Stomach (tissue), 9 donors: ENCODE measurements around the gene GPATCH2. TPM values are rescaled to one million over a fixed set of nuclear protein-coding genes. Genes with fewer than 3 reads are reported as not detected.
A peak's percentile ranks its signal among the peaks of the same experiment; 100 is the strongest.

Experiments
- DNase-seq, 2 donors: peaks; one replicate each; pipeline versions ENCODE4 v3.0.0 to v3.0.0-alpha.2; 2013 to 2019
- H3K27ac ChIP-seq, 5 donors: fragments of 200-600 bp in 4 of 5; sonication (generic) in 4 of 5; one replicate each; pipeline ENCODE4 v1.5.1; 2013 to 2019; ENCODE audit warnings: mild to moderate bottlenecking in 1 of 5, moderate library complexity in 1 of 5
- H3K27me3 ChIP-seq, 3 donors: fragments of 200-600 bp; sonication (generic); one replicate each; pipeline ENCODE4 v1.5.1; 2017 to 2019; ENCODE audit warnings: mixed run types in 1 of 3
- H3K36me3 ChIP-seq, 4 donors: fragments of 200-600 bp; sonication (generic); 1 replicate in 3 of 4; 2 replicates in 1 of 4; pipeline ENCODE4 v1.5.1; 2016 to 2019
- H3K4me1 ChIP-seq, 4 donors: fragments of 200-600 bp; sonication (generic); one replicate each; pipeline ENCODE4 v1.5.1; 2016 to 2019
- H3K4me3 ChIP-seq, 4 donors: fragments of 200-600 bp; sonication (generic) in 3 of 4; one replicate each; pipeline ENCODE4 v1.5.1; 2016 to 2019; ENCODE audit warnings: mild to moderate bottlenecking in 1 of 4
- H3K9me3 ChIP-seq, 4 donors: fragments of 200-600 bp; sonication (generic); one replicate each; pipeline ENCODE4 v1.5.1; 2016 to 2019
- EP300 ChIP-seq: sonication (generic); formaldehyde crosslinking; IDR thresholded peaks from one replicate; pipeline ENCODE4 v1.6.1; 2017; ENCODE audit warnings: antibody characterized with exemption
- POLR2A ChIP-seq, 4 donors: fragments of 450-650 bp; IDR thresholded peaks; one replicate each; pipeline ENCODE4 v1.6.1; 2016; ENCODE audit warnings: antibody characterized with exemption in 4 of 4, control low read depth in 2 of 4, mild to moderate bottlenecking in 1 of 4, moderate library complexity in 1 of 4
- POLR2AphosphoS5 ChIP-seq, 3 donors: sonication (generic); formaldehyde crosslinking; IDR thresholded peaks; one replicate each; pipeline ENCODE4 v1.6.1; 2016; ENCODE audit warnings: antibody characterized with exemption in 3 of 3
- WGBS, 5 donors: extraction: QIAGEN DNeasy Blood & Tissue Kit in 3 of 5; methylation state at CpG; one replicate each; pipeline versions ENCODE4 v1.1.5 to v1.1.7; 2013 to 2018; 5-methylcytosine and 5-hydroxymethylcytosine counted together
- intact Hi-C: fragments of 100-400 bp; cut with DNase I; formaldehyde crosslinking; loops from one replicate; pipeline ENCODE4 v1.15.1; 2023; ENCODE audit warnings: low total_unique reads
- polyA plus RNA-seq, 3 donors: library from polyadenylated mRNA; stranded (reverse); fragments of 200-250 nt; gene quantifications; one replicate each; pipeline ENCODE4 v1.2.3, GENCODE V29; 2013
- total RNA-seq, 5 donors: library from RNA; depleted of rRNA; stranded (reverse); fragments of >200 nt; gene quantifications; one replicate each; pipeline versions ENCODE4 v1.1.0 to v1.2.3, GENCODE V29; 2014 to 2016
- TF ChIP-seq, protein P1 (sequence below), 7 experiments: fragments of 450-650 bp in 4 of 7; fragments of 200-600 bp in 3 of 7; sonication (generic) in 3 of 7; IDR thresholded peaks; one replicate each; pipeline ENCODE4 v1.5.1; 2016 to 2019; ENCODE audit warnings: antibody characterized with exemption in 7 of 7, control low read depth in 2 of 7, mild to moderate bottlenecking in 1 of 7
- donor health status: healthy with polysubstance abuse.
- donor health status: Bipolar disorder and iron deficiency.
- donor health status: healthy.

The GPATCH2 gene
- total and polyA plus RNA-seq, 8 donors: 2.4 to 42.8 (median 13.4) TPM

DNA sequence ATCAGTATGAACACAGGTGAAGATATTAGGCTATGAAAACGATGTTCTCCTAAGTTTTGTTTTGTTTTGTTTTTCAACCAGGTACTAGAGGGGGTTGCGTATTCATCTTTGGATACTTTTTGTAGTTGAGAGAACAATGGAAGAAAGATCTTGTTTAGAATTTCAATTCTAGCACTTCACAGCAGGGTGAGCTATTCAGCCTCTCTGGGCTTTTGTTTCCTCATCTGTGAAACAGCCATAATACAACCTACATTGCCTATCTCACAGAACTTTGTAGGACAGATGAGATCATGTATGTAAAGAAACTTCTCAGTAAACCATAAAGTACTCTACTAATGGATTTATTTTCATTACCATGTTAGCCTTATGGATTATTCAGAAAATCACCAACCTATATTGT lies 199.5 kb downstream of the GPATCH2 start:
- intact Hi-C loops: no loop called here
- Histone ChIP-seq H3K27me3 (no peaks in the 10 kb centered on the region), H3K4me3 (no peak overlapping the region), H3K36me3 (peaks cover 0 to 10% (median 9%) of the 10 kb centered on the region in 4 donors), H3K9me3 (no peaks in the 10 kb centered on the region), H3K27ac (no peak overlapping the region), H3K4me1 (no peaks in the 10 kb centered on the region)
- DNase-seq: no peak
- no peak for TF ChIP-seq EP300
- no peak for TF ChIP-seq POLR2A (IDR thresholded peaks at IDR 0.05)
- 49 to 92% (median 70%) methylated on average over 2 of the region's 2 CpGs for WGBS, 5 donors

DNA sequence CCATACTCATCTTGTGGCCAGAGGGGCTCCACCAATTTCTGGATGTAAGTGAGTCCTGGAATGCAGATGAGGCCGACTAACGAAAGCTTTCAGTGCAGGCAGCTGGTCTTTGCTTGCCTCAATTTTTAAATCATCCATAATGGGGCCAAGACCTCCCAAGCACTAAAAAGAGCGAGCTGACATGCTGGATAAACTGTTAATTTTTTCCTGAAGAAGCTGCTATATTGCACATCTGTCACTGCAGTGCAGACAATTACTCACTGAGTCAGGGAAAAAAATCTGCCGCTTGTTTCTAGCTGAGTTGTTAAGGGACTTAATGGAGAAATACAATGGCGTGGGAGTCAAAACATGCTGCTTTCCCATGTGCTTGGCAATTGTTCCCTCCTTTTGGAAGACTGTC lies 205.5 kb downstream of the GPATCH2 start:
- Histone ChIP-seq H3K27ac (no peak overlapping the region), H3K27me3 (no peaks in the 10 kb centered on the region), H3K9me3 (no peaks in the 10 kb centered on the region), H3K36me3 (peaks cover 0 to 2% (median under 1%) of the 10 kb centered on the region in 4 donors), H3K4me1 (no peaks in the 10 kb centered on the region), H3K4me3 (no peak overlapping the region)
- TF ChIP-seq, protein P1, sequence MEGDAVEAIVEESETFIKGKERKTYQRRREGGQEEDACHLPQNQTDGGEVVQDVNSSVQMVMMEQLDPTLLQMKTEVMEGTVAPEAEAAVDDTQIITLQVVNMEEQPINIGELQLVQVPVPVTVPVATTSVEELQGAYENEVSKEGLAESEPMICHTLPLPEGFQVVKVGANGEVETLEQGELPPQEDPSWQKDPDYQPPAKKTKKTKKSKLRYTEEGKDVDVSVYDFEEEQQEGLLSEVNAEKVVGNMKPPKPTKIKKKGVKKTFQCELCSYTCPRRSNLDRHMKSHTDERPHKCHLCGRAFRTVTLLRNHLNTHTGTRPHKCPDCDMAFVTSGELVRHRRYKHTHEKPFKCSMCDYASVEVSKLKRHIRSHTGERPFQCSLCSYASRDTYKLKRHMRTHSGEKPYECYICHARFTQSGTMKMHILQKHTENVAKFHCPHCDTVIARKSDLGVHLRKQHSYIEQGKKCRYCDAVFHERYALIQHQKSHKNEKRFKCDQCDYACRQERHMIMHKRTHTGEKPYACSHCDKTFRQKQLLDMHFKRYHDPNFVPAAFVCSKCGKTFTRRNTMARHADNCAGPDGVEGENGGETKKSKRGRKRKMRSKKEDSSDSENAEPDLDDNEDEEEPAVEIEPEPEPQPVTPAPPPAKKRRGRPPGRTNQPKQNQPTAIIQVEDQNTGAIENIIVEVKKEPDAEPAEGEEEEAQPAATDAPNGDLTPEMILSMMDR (IDR thresholded peaks at IDR 0.05): no peak
- TF ChIP-seq POLR2A (IDR thresholded peaks at IDR 0.05) (no peak), EP300 (no peak)
- 59 to 75% (median 72%) methylated on average over 5 of the region's 5 CpGs for WGBS, 5 donors
- intact Hi-C loops: no loop called here
- peak in 1 of 2 donors; percentile 70 for DNase-seq

DNA sequence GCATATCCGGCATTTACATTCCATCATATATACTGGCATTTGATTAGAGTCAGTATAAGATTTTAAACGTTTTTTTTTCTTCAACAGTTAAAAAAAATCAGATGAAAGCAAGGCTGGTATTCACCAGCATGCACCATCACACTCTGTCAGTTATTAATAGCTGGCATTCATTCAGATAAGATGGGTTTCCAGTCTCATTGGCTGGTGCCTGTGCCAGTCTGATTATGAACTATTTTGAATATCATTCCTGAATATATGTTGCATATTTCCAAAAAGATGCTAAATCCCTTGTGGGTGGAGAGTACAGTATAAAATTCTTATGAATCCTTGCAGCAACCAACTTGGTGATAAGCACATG lies 211.7 kb downstream of the GPATCH2 start:
- H3K9me3 ChIP-seq: no peaks in the 10 kb centered on the region
- H3K36me3 ChIP-seq: no peaks in the 10 kb centered on the region
- no peak overlapping the region for H3K4me3 ChIP-seq
- intact Hi-C loops: no loop called here
- WGBS, 5 donors: 25 to 41% (median 39%) methylated on average over 2 of the region's 2 CpGs
- no peak overlapping the region for H3K27ac ChIP-seq
- H3K27me3 ChIP-seq: no peaks in the 10 kb centered on the region
- no peak for DNase-seq
- TF ChIP-seq, protein P1 (IDR thresholded peaks at IDR 0.05): no peak
- TF ChIP-seq POLR2A (IDR thresholded peaks at IDR 0.05): no peak
- no peak for TF ChIP-seq POLR2AphosphoS5 (IDR thresholded peaks at IDR 0.05)
- TF ChIP-seq EP300: no peak
- H3K4me1 ChIP-seq: no peaks in the 10 kb centered on the region

DNA sequence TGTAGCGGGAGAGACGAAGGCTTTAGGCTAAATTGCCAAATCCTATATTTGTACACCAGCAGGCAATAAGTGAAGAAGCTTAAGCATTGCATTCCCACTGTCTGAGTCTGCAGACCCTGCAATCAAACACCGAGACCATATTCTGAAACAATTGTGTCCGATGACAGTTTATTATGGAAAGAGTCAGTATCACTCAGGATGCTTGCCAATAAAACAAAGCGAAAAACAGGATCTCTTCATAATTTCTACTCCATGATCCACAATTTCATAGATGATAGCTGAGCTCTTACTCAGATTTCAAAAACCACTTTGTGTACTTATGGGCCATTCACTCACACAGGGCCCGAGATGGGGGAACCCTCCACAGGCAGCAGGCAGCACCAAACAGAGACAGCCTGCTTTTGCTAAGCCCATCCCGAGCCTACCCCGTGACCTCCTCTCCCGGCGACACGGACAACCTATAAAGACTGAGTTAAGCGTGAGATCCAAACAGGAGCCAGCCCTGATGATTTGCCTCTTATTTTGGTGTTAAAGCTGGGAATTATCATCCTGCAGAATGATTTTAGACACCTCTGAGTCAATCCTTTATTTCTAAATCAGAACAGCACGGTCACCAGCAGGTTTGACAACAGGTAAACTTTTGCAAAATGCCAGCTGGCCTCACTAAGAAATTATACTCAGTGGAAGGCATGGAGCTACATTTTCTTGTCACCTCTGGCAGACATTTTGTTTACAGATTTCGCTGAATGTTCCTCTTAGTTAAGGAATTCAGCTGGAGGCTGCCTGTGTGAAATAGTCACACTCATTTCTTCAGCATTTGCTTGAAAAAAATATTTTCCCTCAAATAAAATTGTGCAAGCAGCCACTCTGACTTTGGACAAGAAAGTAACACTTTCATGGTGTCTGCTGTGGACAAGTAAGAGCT lies 212.4 kb downstream of the GPATCH2 start:
- WGBS, 5 donors: 63 to 75% (median 70%) methylated on average over 14 of the region's 14 CpGs
- DNase-seq: no peak
- H3K4me1 ChIP-seq: no peaks in the 10 kb centered on the region
- H3K4me3 ChIP-seq: no peak overlapping the region
- no peaks in the 10 kb centered on the region for H3K36me3 ChIP-seq
- H3K27ac ChIP-seq: no peak overlapping the region
- H3K9me3 ChIP-seq: no peaks in the 10 kb centered on the region
- no peaks in the 10 kb centered on the region for H3K27me3 ChIP-seq
- intact Hi-C loops: no loop called here
- TF ChIP-seq, protein P1 (IDR thresholded peaks at IDR 0.05): no peak
- TF ChIP-seq POLR2AphosphoS5 (IDR thresholded peaks at IDR 0.05) (no peak), POLR2A (IDR thresholded peaks at IDR 0.05) (no peak), EP300 (no peak)

DNA sequence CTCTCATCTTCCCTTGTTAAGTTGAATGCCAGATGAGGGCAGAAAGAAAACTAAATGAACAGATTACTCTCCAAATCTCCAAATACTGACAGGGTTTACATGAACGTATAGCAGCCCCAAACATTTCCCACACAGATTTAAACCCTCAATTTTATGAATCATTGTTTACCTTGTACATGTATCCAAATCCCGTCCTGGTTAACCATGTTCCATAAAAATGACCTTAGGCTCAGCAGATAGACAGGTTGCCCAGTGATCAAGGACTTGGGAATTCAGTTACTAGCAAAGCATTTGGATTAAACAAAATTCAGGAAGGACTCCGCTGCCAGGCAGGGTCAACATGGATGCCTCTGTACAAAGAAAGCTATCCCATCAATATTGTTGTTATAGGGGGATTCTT lies 213.5 kb downstream of the GPATCH2 start:
- TF ChIP-seq POLR2A (IDR thresholded peaks at IDR 0.05): no peak
- Histone ChIP-seq H3K4me1 (no peaks in the 10 kb centered on the region), H3K36me3 (no peaks in the 10 kb centered on the region), H3K27ac (no peak overlapping the region), H3K4me3 (no peak overlapping the region), H3K9me3 (no peaks in the 10 kb centered on the region), H3K27me3 (no peaks in the 10 kb centered on the region)
- intact Hi-C loops: no loop called here
- DNase-seq: no peak
- 78 to 87% (median 80%) methylated on average over 3 of the region's 3 CpGs for WGBS, 5 donors
